GM12891 (cell line): Measurements from ENCODE around the gene FAM241B.

Source experiments
- DNase-seq: peaks from one replicate; pipeline ENCODE4 v3.0.0; 2011; ENCODE audit warnings: low spot score; ENCODE audit not compliant: insufficient read length
- FAIRE-seq: peaks from 2 replicates; lab custom pipeline; 2011; peaks lifted over from hg19 to GRCh38; lab: Jason Lieb, UNC
- PAX5 ChIP-seq: IDR thresholded peaks from 2 replicates; pipeline ENCODE4 v1.6.1; 2011; ENCODE audit warnings: low read length, moderate library complexity, mild to moderate bottlenecking; ENCODE audit not compliant: insufficient read depth, severe bottlenecking
- POLR2A ChIP-seq: IDR thresholded peaks from 2 replicates; pipeline ENCODE4 v1.6.1; 2011; ENCODE audit warnings: low read depth, low read length, control low read depth
- POLR2AphosphoS5 ChIP-seq: IDR thresholded peaks from 2 replicates; pipeline ENCODE4 v1.6.1; 2011; ENCODE audit warnings: low read depth, low read length, control low read depth
- POU2F2 ChIP-seq: IDR thresholded peaks from 2 replicates; pipeline ENCODE4 v1.6.1; 2011; ENCODE audit warnings: low read depth, mild to moderate bottlenecking, control low read depth, low read length, moderate library complexity
- SPI1 ChIP-seq: IDR thresholded peaks from 2 replicates; pipeline ENCODE4 v1.6.1; 2011; ENCODE audit warnings: low read depth, low read length, control low read depth
- TAF1 ChIP-seq: IDR thresholded peaks from 2 replicates; pipeline ENCODE4 v1.6.1; 2011; ENCODE audit warnings: low read depth, low read length, control low read depth

FAM241B gene

DNA sequence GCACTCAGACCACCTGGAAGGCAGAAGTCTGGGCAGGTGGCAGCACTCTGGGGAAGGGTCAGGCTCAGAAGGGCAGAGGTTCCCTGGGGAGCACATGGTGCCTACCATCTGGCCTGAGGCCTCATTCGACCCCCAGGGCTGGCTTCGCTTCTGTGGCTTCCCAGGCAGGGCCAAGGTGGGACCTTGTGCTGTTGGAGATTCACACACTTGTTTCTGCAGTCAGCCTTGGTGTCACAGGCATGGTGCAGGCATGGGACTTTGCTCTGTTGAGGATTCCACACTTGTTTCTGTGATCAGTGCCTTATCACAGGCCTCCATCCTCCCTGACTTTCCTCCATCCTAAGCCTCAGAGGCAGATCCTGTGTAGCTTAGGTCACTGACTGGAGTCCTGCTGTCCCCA, 11.3 kb upstream of the FAM241B start:
- DNase-seq (no peak), FAIRE-seq (no peak)
- TF ChIP-seq POLR2AphosphoS5 = no peak
- TF ChIP-seq POLR2A = no peak
- no peak for TF ChIP-seq POU2F2
- no peak for TF ChIP-seq PAX5
- TF ChIP-seq SPI1 = no peak
- no peak for TF ChIP-seq TAF1

- DNase-seq = no peak
- no peak for FAIRE-seq
- TF ChIP-seq POU2F2 = no peak
- TF ChIP-seq PAX5 = no peak
- TF ChIP-seq POLR2AphosphoS5 = no peak
- no peak for TF ChIP-seq POLR2A
- no peak for TF ChIP-seq TAF1
- no peak for TF ChIP-seq SPI1
These were observed 10.4 kb upstream of the FAM241B start for GRCh38 chr10:69619626-69620025.

GRCh38 chr10:69620625-69621024, 9.4 kb upstream of the FAM241B start:
- DNase-seq (no peak), FAIRE-seq (no peak)
- TF ChIP-seq SPI1 = no peak
- no peak for TF ChIP-seq POU2F2
- no peak for TF ChIP-seq POLR2AphosphoS5
- TF ChIP-seq PAX5 = no peak
- no peak for TF ChIP-seq POLR2A
- TF ChIP-seq TAF1 = no peak

DNA sequence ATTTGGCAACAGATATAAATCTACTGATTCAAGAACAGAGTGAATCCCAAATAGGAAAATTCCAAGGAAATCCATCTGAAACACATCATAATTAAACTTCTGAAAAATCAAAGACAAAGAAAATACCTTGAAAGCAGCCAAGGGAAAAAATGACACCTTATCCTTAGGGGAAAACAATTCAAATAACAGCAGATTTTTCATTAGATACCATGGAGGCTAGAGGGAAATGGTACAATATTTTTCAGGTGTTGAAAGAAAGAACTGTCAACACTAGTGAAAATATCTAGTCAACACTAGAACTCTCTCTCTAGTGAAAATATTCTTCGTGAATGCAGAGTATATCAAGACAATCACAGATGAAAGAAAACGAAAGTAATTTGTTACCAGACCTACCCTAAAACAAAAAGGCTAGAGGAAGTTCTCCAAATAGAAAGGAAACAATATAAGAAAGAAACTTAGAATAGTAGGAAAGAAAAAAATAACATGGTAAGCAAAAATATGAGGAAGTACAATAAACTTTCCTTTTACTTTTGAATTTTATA, 5.7 kb upstream of the FAM241B start:
- no peak for FAIRE-seq
- TF ChIP-seq POLR2AphosphoS5 = no peak
- TF ChIP-seq POU2F2 = no peak
- TF ChIP-seq POLR2A = no peak
- TF ChIP-seq TAF1 = no peak
- no peak for TF ChIP-seq SPI1
- TF ChIP-seq PAX5 = no peak
- DNase-seq = no peak

GRCh38 chr10:69626826-69627225, 3.2 kb upstream of the FAM241B start:
- TF ChIP-seq POU2F2 = no peak
- no peak for TF ChIP-seq TAF1
- no peak for TF ChIP-seq SPI1
- TF ChIP-seq POLR2AphosphoS5 = no peak
- TF ChIP-seq POLR2A = no peak
- no peak for TF ChIP-seq PAX5
- DNase-seq (no peak), FAIRE-seq (no peak)

DNA sequence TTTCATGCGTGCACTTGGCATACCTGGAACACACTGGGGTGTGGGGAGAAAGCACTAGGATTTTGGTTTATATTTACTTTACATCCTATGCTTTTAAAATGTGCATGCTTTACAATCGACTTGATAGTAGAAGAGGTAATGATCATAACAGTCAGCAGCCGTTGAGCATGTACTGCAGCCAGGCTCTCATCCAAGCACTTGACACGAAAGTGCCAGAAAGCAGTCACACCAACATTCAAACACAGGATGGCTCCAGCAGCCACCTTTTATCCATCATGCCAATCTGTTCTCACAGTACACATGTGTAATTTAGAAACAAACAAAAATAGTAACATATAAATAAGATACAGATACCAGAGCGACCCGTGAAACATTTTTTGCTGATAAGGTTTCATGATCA, 1.2 kb upstream of the FAM241B start:
- TF ChIP-seq POLR2AphosphoS5 = no peak
- TF ChIP-seq PAX5 = no peak
- TF ChIP-seq POU2F2 = no peak
- no peak for TF ChIP-seq SPI1
- no peak for TF ChIP-seq TAF1
- TF ChIP-seq POLR2A = no peak
- DNase-seq (no peak), FAIRE-seq (no peak)

GRCh38 chr10:69629519-69629896, 539 bp upstream of the FAM241B start:
- no peak for FAIRE-seq
- no peak for TF ChIP-seq POLR2A
- no peak for TF ChIP-seq POU2F2
- no peak for TF ChIP-seq SPI1
- TF ChIP-seq TAF1 = no peak
- no peak for TF ChIP-seq PAX5
- TF ChIP-seq POLR2AphosphoS5 = no peak
- no peak for DNase-seq

DNA sequence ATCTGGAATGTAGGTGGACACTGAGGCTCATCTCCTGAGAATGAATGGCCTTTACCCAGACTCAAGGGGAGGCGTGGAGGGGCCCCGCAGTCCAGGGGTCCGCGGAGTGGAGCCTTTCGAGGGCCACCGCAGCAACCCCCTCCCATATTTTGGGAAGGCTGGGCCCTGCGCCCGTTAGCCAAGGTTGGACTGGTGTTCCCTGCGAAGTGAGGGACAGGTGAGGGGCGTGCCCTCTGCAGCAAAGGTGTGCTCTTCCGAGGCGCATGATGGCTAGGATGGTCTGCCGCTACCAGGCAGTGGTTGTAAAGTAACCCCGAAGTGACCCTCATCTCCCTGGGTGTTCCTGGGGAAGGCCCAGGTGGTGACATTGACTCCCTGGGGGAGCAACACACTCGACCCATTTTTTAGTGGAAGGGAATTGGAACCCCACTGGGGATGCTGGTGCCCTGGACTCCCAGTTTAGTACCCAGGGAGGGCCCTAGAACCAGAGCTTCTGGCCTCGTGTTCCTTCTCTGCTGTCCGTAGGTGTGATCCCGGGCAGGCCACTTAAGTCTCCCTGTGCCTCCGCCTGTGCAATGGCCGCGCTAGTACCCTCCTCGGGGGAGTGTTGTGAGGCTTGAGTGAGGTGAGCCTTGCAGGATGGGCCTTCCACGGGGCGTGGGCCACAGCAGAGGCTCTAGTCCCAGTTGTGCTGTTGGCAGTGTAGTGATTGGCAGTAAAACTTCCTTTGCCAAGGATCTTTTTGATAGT, 779 bp downstream of the FAM241B start:
- TF ChIP-seq POLR2A (no peak), SPI1 (no peak), PAX5 (no peak), POLR2AphosphoS5 (no peak), POU2F2 (no peak), TAF1 (no peak)
- FAIRE-seq (no peak), DNase-seq (no peak)

GRCh38 chr10:69631566-69631965, 1.5 kb downstream of the FAM241B start:
- FAIRE-seq (no peak), DNase-seq (no peak)
- TF ChIP-seq POLR2AphosphoS5 (no peak), POU2F2 (no peak), PAX5 (no peak), SPI1 (no peak), TAF1 (no peak), POLR2A (no peak)
